Lower leg skin (tissue), 3 donors: ENCODE measurements around the gene LPXN.

Experiments used
- CTCF ChIP-seq, 3 donors: fragments of 450-650 bp; IDR thresholded peaks; one replicate each; pipeline ENCODE4 v1.5.1; 2016; ENCODE audit warnings: antibody characterized with exemption in 3 of 3, mild to moderate bottlenecking in 3 of 3, moderate library complexity in 2 of 3
- POLR2A ChIP-seq, 2 donors: fragments of 450-650 bp; IDR thresholded peaks; one replicate each; pipeline ENCODE4 v1.6.1; 2016 to 2017; ENCODE audit warnings: antibody characterized with exemption in 2 of 2, mild to moderate bottlenecking in 1 of 2, moderate library complexity in 1 of 2

GRCh38 chr11:58506935-58507334 lies 68.7 kb downstream of the LPXN start:
- TF ChIP-seq POLR2A (IDR thresholded peaks at IDR 0.05) = no peak
- no peak for TF ChIP-seq CTCF (IDR thresholded peaks at IDR 0.05)
